ENCODE results near the gene ZNF750.

- TF ChIP-seq CTCF (IDR thresholded peaks at IDR 0.05; ENCODE audit: insufficient read depth, low read depth, low read length) (no peak), EZH2 (IDR thresholded peaks at IDR 0.05; ENCODE audit: insufficient read depth, low read length) (no peak)
Measured at GRCh38 chr17:82807562-82807961, 32.3 kb downstream of the ZNF750 start.
